GM21390 (cell line): Measurements from ENCODE around the gene ANTXR1.
"Not testable (repeated sequence)": the region's sequence is repeated elsewhere in the genome, so short reads cannot be mapped to it uniquely, and the experiment has no call there.

ENCODE experiments used
- ATAC-seq: cut with Tn5 transposase; IDR thresholded peaks from one replicate; pipeline ENCODE4 v1.9.1; 2021; ENCODE audit not compliant: unreplicated experiment

Gene ANTXR1

GRCh38 chr2:69225933-69226332 is 213.0 kb downstream of the ANTXR1 start:
- ATAC-seq, result no peak

DNA sequence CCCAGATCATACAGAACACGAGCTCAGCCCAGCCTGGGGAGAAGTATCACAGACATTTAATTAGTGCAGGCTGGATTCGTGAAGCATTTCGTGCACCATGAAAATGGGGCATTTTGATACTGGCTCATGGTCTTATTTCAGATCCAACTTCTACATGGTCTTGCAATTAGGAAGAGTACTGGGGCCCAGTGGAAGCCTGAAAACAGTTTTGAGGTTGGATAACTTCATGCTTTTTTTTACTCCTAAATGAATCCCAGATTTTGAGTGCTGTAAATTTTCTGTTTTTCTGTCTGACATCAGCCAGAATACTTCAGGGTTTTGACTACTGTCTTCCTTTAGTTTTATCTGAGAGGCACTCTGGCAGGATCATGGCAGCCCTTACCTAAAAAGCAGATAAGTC is 213.9 kb downstream of the ANTXR1 start:
- ATAC-seq, result no peak

GRCh38 chr2:69227716-69228115 is 214.7 kb downstream of the ANTXR1 start:
- no peak for ATAC-seq

- ATAC-seq, result not testable (repeated sequence)
Observed at GRCh38 chr2:69230946-69231345, 218.0 kb downstream of the ANTXR1 start.

DNA sequence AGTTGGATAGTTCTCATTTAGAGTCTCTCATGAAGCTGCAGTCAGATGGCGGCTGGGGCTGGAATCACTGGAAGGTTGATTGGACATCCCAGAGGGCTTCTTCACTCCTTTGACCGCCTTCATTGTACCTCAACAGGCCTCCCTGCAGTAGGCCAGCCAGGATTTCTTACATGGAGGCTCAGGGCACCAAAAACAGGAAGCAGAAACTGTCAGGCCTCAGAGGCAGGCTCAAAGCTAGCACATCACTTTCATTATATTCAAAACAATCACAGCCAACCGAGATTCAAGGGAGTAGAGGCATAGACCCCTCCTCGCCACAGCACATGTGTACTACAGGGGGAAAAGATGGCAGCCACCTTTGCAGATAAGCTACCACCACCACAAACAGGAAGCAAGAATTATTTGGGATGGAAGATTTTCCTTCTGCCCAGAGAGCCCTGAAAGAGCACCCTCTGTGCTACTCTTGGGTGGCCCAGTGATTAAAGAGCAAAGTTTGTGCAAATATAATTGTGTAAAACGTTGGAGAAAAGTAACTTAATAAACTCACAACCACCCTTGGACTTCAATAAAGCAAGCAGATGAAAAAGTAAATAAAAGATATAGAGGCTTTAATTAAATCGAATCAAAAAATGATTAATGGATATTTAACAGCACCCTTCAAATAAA is 218.8 kb downstream of the ANTXR1 start:
- no peak for ATAC-seq

DNA sequence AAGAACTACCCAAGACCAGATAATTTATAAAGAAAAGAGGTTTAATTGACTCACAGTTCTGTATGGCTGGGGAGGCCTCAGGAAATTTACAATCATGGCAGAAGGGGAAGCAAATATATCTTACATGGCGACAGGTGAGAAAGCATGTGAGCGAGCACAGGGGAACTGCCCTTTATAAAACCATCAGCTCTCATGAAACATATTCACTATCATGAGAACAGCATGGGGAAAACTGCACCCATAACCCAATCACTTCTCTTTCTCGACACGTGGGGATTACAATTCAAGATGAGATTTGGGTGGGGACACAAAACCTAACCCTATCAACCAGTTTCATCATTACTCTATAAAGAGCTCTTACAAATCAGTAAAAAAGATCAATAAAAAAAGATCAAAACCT is 222.9 kb downstream of the ANTXR1 start:
- ATAC-seq, result not testable (repeated sequence)

DNA sequence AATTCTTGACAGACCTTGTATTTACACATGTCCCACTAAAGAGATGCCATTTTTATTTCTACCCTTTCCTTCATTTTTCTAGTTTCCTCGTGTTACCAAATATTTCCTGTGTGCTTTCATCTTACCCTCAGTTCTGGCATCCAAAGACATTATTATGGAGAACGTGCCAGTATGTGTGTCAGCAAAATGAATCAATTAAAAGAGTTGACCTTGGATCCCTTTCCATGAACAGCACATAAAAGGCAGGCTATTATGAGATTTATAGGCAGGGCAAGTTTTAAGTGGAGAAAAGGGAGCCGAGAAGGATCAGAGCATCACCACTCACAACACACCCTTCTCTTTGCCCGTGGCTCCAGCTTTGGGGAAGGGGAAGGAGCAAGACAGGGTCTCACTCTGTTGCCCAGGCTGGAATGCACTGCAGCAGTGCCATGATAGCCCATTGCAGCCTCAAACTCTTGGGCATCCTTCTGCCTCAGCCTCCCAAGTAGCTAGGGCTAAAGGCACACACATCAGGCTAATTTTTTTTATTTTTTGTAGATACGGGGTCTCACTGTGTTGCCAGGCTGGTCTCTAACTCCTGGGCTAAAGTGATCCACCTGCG is 224.2 kb downstream of the ANTXR1 start:
- no peak for ATAC-seq

- no peak for ATAC-seq
Observed at GRCh38 chr2:69238449-69239031, 225.6 kb downstream of the ANTXR1 start.

DNA sequence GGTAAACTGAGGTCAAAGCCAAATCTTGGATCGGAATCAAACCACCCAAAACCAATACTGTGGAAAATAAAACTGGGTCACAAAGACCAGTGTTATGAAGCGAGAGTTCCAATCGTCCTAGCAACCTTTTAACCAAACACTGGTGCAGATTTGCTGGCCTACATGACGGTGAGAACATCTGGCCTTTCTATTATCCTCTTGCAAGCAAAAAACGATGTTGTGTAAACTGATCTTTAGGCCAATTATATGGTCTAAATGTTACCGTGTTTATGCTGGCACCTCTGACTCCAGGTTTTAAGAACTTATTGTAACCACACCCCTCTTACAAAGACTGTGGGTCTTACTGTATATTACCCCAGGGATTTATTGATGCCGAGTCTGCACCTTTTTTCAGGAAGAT is 228.1 kb downstream of the ANTXR1 start:
- ATAC-seq, result no peak

DNA sequence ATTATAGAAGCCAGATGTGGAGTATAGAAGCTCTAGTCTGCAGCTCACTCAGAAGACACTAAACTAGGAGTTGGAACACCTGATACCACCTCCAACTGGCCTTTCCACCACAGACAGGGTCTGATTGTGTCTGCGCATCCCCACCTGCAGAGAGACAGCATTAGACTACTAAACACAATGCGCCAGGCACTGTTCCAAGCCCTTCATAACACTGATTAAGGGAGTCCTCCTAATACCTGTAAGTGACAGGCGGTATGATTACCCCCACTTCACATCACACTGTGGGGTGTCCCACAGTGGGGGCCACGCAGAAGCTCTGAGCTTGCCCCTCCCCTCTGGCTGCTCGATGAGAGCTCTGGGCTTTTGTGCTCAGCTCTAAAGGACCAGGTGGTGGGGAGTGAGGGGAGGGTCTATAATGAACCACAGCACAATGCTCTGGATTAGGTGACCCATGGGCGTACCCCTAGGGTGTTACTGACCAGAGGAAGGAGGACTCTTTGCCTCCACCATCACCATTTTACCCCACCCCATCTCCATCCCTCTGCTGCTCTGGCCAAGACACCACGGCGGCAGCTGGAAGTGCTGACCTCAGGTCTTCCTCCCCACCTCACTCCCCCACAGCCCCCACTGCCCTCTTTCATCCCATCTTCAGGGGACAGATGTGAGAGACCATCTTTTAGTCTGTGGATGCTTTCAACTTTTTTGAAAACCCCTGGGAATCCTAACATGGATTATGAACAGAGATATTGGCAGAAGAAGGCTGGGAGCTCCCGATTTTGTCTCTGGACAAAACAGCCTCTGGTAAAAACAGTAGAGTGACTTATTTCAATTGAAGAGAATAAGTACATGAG is 228.9 kb downstream of the ANTXR1 start:
- ATAC-seq, result no peak

GRCh38 chr2:69242651-69243051 is 229.7 kb downstream of the ANTXR1 start:
- ATAC-seq, result no peak

- no peak for ATAC-seq
Observed at GRCh38 chr2:69243652-69244051, 230.7 kb downstream of the ANTXR1 start.

- ATAC-seq, result no peak
Observed at GRCh38 chr2:69244882-69245281, 231.9 kb downstream of the ANTXR1 start.

- no peak for ATAC-seq
Observed at GRCh38 chr2:69247583-69247982, 234.6 kb downstream of the ANTXR1 start.

DNA sequence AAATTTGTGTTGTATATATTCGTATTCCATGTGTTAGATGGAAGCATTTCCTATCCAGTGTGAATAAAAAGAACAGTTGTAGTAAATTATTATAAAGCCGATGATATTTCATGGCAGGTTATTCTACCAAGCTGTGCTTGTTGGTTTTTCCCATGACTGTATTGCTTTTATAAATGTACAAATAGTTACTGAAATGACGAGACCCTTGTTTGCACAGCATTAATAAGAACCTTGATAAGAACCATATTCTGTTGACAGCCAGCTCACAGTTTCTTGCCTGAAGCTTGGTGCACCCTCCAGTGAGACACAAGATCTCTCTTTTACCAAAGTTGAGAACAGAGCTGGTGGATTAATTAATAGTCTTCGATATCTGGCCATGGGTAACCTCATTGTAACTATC is 235.3 kb downstream of the ANTXR1 start:
- ATAC-seq, result no peak

- no peak for ATAC-seq
Observed at GRCh38 chr2:69250981-69251380, 238.0 kb downstream of the ANTXR1 start.

DNA sequence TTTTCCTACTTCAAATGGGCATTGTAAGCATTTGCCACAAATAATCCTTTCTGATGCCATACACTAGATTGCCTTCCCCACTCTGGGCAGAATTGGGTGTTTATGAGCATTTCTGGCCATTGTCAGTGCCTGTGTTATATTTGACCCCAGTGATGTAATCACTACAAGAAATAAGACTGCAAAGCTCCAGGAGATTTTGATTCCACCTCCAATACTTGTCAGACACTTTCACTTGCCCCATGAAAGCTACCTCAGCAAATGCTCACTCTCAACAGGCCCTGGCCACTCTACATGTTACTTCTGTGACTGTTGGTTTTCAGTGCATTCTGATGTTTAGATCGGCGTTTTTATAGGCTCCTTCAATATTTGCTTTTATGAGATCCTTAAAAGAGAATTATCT is 239.0 kb downstream of the ANTXR1 start:
- ATAC-seq, result no peak

- ATAC-seq, result no peak
Observed at GRCh38 chr2:69253112-69253511, 240.1 kb downstream of the ANTXR1 start.

DNA sequence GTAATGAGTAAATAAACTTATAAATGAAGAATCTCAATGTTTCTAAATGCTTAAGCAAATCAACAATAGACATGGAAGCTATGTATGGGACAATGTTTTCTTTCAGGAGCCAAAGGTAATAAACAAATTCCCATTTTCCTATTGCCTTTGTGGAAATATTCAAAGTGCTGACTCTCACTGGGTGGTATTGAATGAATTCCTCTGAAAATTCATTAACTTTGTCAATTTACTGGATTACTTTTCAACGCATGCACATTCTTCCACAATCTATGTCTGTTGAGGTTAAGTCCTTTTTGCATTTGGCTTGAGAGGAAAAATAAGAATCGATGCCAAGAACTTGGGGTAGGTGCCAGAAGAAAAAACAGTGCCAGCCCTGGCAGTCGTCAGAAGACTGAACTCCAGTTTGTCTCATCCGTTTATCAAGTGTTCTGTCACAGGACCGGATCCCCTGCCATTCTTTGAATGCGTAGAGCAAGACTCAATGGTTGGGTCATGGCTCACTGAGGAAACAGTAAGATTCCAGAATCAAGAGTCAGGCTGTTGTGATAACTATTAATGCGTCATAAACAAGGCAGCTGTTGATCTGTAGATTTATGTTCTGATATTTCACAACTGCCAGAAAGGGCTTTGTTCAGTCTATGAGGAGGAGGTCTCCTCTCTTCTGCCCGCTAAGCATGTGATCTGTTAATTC is 240.8 kb downstream of the ANTXR1 start:
- no peak for ATAC-seq

DNA sequence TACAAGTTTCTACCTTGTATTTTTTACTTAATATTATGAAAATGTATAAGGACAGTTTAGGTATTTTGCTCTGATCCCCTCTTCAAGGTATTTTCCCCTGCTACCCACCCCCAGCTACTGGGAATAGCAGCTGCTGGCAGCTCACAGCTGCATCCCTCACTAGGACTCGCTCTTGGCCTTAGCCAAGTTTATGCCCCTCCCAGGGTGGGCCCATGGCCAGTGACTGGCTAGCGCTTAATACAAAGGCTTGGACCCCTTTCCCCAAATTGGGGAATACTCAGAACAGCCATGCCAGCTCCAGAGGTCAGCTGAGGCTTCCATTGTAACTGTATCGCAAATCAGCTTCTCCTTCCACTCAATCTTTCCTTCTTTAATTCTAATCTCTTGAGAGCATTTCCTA is 242.8 kb downstream of the ANTXR1 start:
- no peak for ATAC-seq

- not testable (repeated sequence) for ATAC-seq
Observed at GRCh38 chr2:69259994-69260591, 247.1 kb downstream of the ANTXR1 start.
